HEK293T (cell line): ENCODE measurements around the gene AHNAK2.

Experiments
- BHLHE40 ChIP-seq: fragments of 450-650 bp; IDR thresholded peaks from 2 replicates; pipeline ENCODE4 v1.6.1; 2016; ENCODE audit warnings: mild to moderate bottlenecking, moderate library complexity, borderline replicate concordance
- CTBP1 ChIP-seq: fragments of 450-650 bp; IDR thresholded peaks from 2 replicates; pipeline ENCODE4 v1.6.1; 2016; ENCODE audit warnings: borderline replicate concordance
- ELF4 ChIP-seq: fragments of 450-650 bp; IDR thresholded peaks from 2 replicates; pipeline ENCODE4 v1.6.1; 2017; ENCODE audit warnings: antibody characterized with exemption
- FOXA1 ChIP-seq: fragments of 450-650 bp; IDR thresholded peaks from 2 replicates; pipeline ENCODE4 v1.6.1; 2016; ENCODE audit warnings: mild to moderate bottlenecking
- FOXM1 ChIP-seq: fragments of 450-650 bp; IDR thresholded peaks from 2 replicates; pipeline ENCODE4 v1.6.1; 2017; ENCODE audit warnings: mild to moderate bottlenecking, borderline replicate concordance
- SP1 ChIP-seq: fragments of 450-650 bp; IDR thresholded peaks from 2 replicates; pipeline ENCODE4 v1.6.1; 2017

- TF ChIP-seq FOXM1 (no peak), CTBP1 (no peak), BHLHE40 (no peak), ELF4 (no peak), SP1 (no peak), FOXA1 (no peak)
Measured at GRCh38 chr14:104977008-104977680, 1.0 kb downstream of the AHNAK2 start.
